Activated CD8-positive, alpha-beta T cell treated with anti-CD3 and anti-CD28 coated beads for 36 hours (primary cell): Measurements from ENCODE around the gene RIC1. TPM values are rescaled to one million over a fixed set of nuclear protein-coding genes. Genes with fewer than 3 reads are reported as not detected.

Source experiments
- ATAC-seq: fragments of 200-7000 bp; cut with Tn5 transposase; one replicate; pipeline ENCODE4 v1.10.0; 2021; ENCODE audit warnings: mild to moderate bottlenecking, moderate library complexity
- CTCF ChIA-PET: fragments of 350-600 bp; sonication (Branson Sonifier 250); formaldehyde crosslinking; loops from one replicate; lab custom pipeline; 2021; ENCODE audit warnings: antibody characterized with exemption; lab: Charles Lee
- POLR2A ChIA-PET: fragments of 350-600 bp; sonication (Branson Sonifier 250); formaldehyde crosslinking; loops from one replicate; lab custom pipeline; 2021; ENCODE audit warnings: antibody characterized with exemption; lab: Charles Lee
- DNase-seq: peaks from one replicate; pipeline ENCODE4 v3.0.0-alpha.2; 2020
- H3K27ac Mint-ChIP-seq: one replicate; pipeline ENCODE4 v1.8.0; 2021; ENCODE audit warnings: mild to moderate bottlenecking, mixed read lengths
- H3K27me3 Mint-ChIP-seq: one replicate; pipeline ENCODE4 v1.8.0; 2021; ENCODE audit warnings: mixed read lengths
- H3K36me3 Mint-ChIP-seq: one replicate; pipeline ENCODE4 v1.8.0; 2021; ENCODE audit warnings: low read depth, mixed read lengths
- H3K4me1 Mint-ChIP-seq: one replicate; pipeline ENCODE4 v1.8.0; 2021; ENCODE audit warnings: low read depth, mixed read lengths
- H3K4me3 Mint-ChIP-seq: one replicate; pipeline ENCODE4 v1.8.0; 2021; ENCODE audit warnings: mild to moderate bottlenecking, moderate library complexity, mixed read lengths
- H3K9me3 Mint-ChIP-seq: one replicate; pipeline ENCODE4 v1.8.0; 2021; ENCODE audit warnings: mixed read lengths
- intact Hi-C: fragments of 100-400 bp; cut with micrococcal nuclease; formaldehyde crosslinking; loops from one replicate; pipeline ENCODE4 v1.10.0; 2022
- total RNA-seq, 2 experiments: library from RNA; stranded (reverse); gene quantifications; one replicate each; pipeline ENCODE4 v1.2.3, GENCODE V29; 2021
- TF ChIP-seq, protein P1 (sequence below): fragments of 200-600 bp; IDR thresholded peaks from one replicate; pipeline ENCODE4 v1.8.0; 2022; ENCODE audit warnings: antibody characterized with exemption, mild to moderate bottlenecking

Gene RIC1
- total RNA-seq, 2 experiments from 2014 or later, result 14.4 to 14.6 TPM

GRCh38 chr9:5617749-5618148 lies 11.2 kb upstream of the RIC1 start:
- ChIA-PET CTCF (no interaction called here), POLR2A (interaction anchor here (0.6 kb wide), 1 partner anchor 154 kb away, joined by 5 read pairs; no protein-coding TSS in a partner anchor)
- Mint-ChIP-seq H3K27me3 (no peaks in the 10 kb centered on the region), H3K4me1 (peaks cover 38% of the 10 kb centered on the region), H3K4me3 (no peak overlapping the region), H3K36me3 (no peaks in the 10 kb centered on the region), H3K9me3 (no peaks in the 10 kb centered on the region), H3K27ac (peak overlapping the region; percentile 6)
- intact Hi-C loops, result no loop called here
- ATAC-seq (peak; percentile 74), DNase-seq (no peak)
- TF ChIP-seq, protein P1, sequence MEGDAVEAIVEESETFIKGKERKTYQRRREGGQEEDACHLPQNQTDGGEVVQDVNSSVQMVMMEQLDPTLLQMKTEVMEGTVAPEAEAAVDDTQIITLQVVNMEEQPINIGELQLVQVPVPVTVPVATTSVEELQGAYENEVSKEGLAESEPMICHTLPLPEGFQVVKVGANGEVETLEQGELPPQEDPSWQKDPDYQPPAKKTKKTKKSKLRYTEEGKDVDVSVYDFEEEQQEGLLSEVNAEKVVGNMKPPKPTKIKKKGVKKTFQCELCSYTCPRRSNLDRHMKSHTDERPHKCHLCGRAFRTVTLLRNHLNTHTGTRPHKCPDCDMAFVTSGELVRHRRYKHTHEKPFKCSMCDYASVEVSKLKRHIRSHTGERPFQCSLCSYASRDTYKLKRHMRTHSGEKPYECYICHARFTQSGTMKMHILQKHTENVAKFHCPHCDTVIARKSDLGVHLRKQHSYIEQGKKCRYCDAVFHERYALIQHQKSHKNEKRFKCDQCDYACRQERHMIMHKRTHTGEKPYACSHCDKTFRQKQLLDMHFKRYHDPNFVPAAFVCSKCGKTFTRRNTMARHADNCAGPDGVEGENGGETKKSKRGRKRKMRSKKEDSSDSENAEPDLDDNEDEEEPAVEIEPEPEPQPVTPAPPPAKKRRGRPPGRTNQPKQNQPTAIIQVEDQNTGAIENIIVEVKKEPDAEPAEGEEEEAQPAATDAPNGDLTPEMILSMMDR, result no peak

DNA sequence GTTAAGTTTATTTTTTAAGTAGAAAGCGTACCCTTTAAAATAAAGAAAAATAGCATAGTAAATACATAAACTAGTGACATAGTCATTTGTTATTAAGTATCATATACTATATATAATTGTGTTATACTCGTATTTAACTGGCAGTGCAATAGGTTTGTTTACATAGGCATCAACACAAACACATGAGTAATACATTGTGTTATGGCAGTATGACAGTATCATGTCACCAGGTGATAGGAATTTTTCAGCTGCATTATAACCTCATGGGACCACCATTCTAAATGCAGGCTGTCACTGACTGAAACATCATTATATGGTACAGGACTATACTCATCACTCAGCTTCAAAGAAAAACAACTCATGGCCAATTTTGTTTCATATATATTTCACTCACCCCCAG lies 8.4 kb upstream of the RIC1 start:
- ChIA-PET POLR2A (no interaction called here), CTCF (interaction anchor here (1.1 to 1.2 kb wide), 2 partner anchors 153 to 170 kb away, joined by 3 read pairs; partner anchors contain the start of gene CD274)
- DNase-seq, result no peak
- TF ChIP-seq, protein P1, result no peak
- no peak for ATAC-seq
- H3K4me1 Mint-ChIP-seq, result peaks cover 48% of the 10 kb centered on the region
- intact Hi-C loops, result no loop called here
- H3K9me3 Mint-ChIP-seq, result no peaks in the 10 kb centered on the region
- H3K27ac Mint-ChIP-seq, result no peak overlapping the region
- H3K36me3 Mint-ChIP-seq, result peaks cover 5% of the 10 kb centered on the region
- H3K4me3 Mint-ChIP-seq, result no peak overlapping the region
- no peaks in the 10 kb centered on the region for H3K27me3 Mint-ChIP-seq

- CTCF ChIA-PET, result interaction anchor here (0.8 to 1.2 kb wide), 2 partner anchors 9 to 171 kb away, joined by 3 read pairs; partner anchors contain the start of gene CD274
- TF ChIP-seq, protein P1, result no peak
- Mint-ChIP-seq H3K4me1 (peaks cover 46% of the 10 kb centered on the region), H3K36me3 (peaks cover 7% of the 10 kb centered on the region), H3K4me3 (no peak overlapping the region), H3K27ac (no peak overlapping the region), H3K27me3 (no peaks in the 10 kb centered on the region), H3K9me3 (no peaks in the 10 kb centered on the region)
- DNase-seq (no peak), ATAC-seq (no peak)
- intact Hi-C loops, result no loop called here
- POLR2A ChIA-PET, result no interaction called here
Observed at GRCh38 chr9:5621327-5621726, 7.6 kb upstream of the RIC1 start.

DNA sequence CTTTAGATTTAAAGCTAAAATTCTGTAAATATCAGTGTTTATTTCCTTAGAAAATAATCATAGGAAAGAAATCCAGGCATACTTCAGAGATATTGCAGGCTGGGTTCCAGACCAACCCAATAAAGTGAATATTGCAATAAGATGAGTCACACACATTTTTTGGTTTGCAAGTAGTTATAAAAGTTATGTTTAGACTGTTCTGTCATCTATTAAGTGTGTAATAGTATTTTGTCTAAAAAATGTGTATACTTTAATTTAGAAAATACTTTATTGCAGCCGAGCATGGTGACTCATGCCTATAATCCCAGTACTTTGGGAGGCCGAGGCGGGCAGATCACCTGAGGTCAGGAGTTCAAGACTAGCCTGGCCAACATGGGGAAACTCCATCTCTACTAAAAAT lies 6.9 kb upstream of the RIC1 start:
- no peak overlapping the region for H3K4me3 Mint-ChIP-seq
- ChIA-PET POLR2A (interaction anchor here (1.5 kb wide), 1 partner anchor 171 kb away, joined by 3 read pairs; no protein-coding TSS in a partner anchor), CTCF (interaction anchor here (0.7 to 2.3 kb wide), 4 partner anchors 10 to 161 kb away, joined by 3 to 12 read pairs (median 3); no protein-coding TSS in a partner anchor)
- no peaks in the 10 kb centered on the region for H3K9me3 Mint-ChIP-seq
- H3K27ac Mint-ChIP-seq, result no peak overlapping the region
- TF ChIP-seq, protein P1, result no peak
- DNase-seq, result no peak
- no peaks in the 10 kb centered on the region for H3K27me3 Mint-ChIP-seq
- H3K36me3 Mint-ChIP-seq, result peaks cover 7% of the 10 kb centered on the region
- ATAC-seq, result no peak
- H3K4me1 Mint-ChIP-seq, result peaks cover 50% of the 10 kb centered on the region
- intact Hi-C loops, result no loop called here

- H3K4me3 Mint-ChIP-seq, result no peak overlapping the region
Observed at GRCh38 chr9:5624655-5625054, 4.3 kb upstream of the RIC1 start.

More at GRCh38 chr9:5624655-5625054, 4.3 kb upstream of the RIC1 start:
- H3K27me3 Mint-ChIP-seq, result no peaks in the 10 kb centered on the region
- DNase-seq (no peak), ATAC-seq (no peak)
- peaks cover 37% of the 10 kb centered on the region for H3K4me1 Mint-ChIP-seq
- POLR2A ChIA-PET, result interaction anchor here (0.5 kb wide), 1 partner anchor 641 kb away, joined by 3 read pairs; no protein-coding TSS in a partner anchor
- peaks cover 13% of the 10 kb centered on the region for H3K36me3 Mint-ChIP-seq
- CTCF ChIA-PET, result interaction anchor here (1.0 to 2.3 kb wide), 3 partner anchors 13 to 37 kb away, joined by 4 to 12 read pairs (median 6); no protein-coding TSS in a partner anchor
- H3K27ac Mint-ChIP-seq, result peak overlapping the region; percentile 71
- no peaks in the 10 kb centered on the region for H3K9me3 Mint-ChIP-seq
- TF ChIP-seq, protein P1, result no peak
- intact Hi-C loops, result loop anchor here (5.0 kb wide), 2 partner anchors 143 to 218 kb away; no protein-coding TSS in a partner anchor
